Astrocyte (in vitro differentiated cells and primary cell): ENCODE data around the gene EYA2. TPM values are rescaled to one million over a fixed set of nuclear protein-coding genes. Genes with fewer than 3 reads are reported as not detected.

Source experiments
- DNase-seq: peaks from one replicate; pipeline ENCODE4 v3.0.0-alpha.2; 2010; ENCODE audit warnings: low read depth
- FAIRE-seq: peaks from 2 replicates; lab custom pipeline; 2011; peaks lifted over from hg19 to GRCh38; lab: Jason Lieb, UNC
- H2AFZ ChIP-seq: 2 replicates; pipeline ENCODE4 v1.6.0; 2012; ENCODE audit warnings: low read depth, low read length, inconsistent platforms
- H3K27ac ChIP-seq: 2 replicates; pipeline ENCODE4 v1.5.1; 2011; ENCODE audit warnings: low read depth, low read length, inconsistent platforms
- H3K27me3 ChIP-seq: 2 replicates; pipeline ENCODE4 v1.6.0; 2011; ENCODE audit warnings: low read length, inconsistent platforms; ENCODE audit not compliant: insufficient read depth
- H3K36me3 ChIP-seq: 2 replicates; pipeline ENCODE4 v1.5.1; 2011; ENCODE audit warnings: low read length, inconsistent platforms; ENCODE audit not compliant: insufficient read depth
- H3K4me1 ChIP-seq: 2 replicates; pipeline ENCODE4 v1.5.1; 2011; ENCODE audit warnings: low read length, inconsistent platforms; ENCODE audit not compliant: insufficient read depth
- H3K4me2 ChIP-seq: 2 replicates; pipeline ENCODE4 v1.6.0; 2012; ENCODE audit warnings: low read length, inconsistent platforms
- H3K4me3 ChIP-seq: 2 replicates; pipeline ENCODE4 v1.5.1; 2011; ENCODE audit warnings: low read depth, mild to moderate bottlenecking, low read length, inconsistent platforms; ENCODE audit not compliant: insufficient read depth
- H3K79me2 ChIP-seq: 2 replicates; pipeline ENCODE4 v1.6.0; 2012; ENCODE audit warnings: mild to moderate bottlenecking, low read length, inconsistent platforms; ENCODE audit not compliant: insufficient read depth
- H3K9ac ChIP-seq: 2 replicates; pipeline ENCODE4 v1.6.0; 2012; ENCODE audit warnings: mild to moderate bottlenecking, low read length, inconsistent platforms
- H3K9me3 ChIP-seq: 2 replicates; pipeline ENCODE4 v1.5.1; 2012; ENCODE audit warnings: low read depth, mild to moderate bottlenecking, low read length, inconsistent platforms; ENCODE audit not compliant: insufficient read depth
- H4K20me1 ChIP-seq: 2 replicates; pipeline ENCODE4 v1.6.0; 2012; ENCODE audit warnings: low read length, inconsistent platforms; ENCODE audit not compliant: insufficient read depth
- H3K27ac Mint-ChIP-seq: one replicate; pipeline ENCODE4 v1.8.0; 2021; ENCODE audit warnings: mild to moderate bottlenecking, mixed read lengths; ENCODE audit not compliant: unreplicated experiment
- H3K27me3 Mint-ChIP-seq: one replicate; pipeline ENCODE4 v1.8.0; 2021; ENCODE audit warnings: low read depth, mixed read lengths; ENCODE audit not compliant: unreplicated experiment
- H3K36me3 Mint-ChIP-seq: one replicate; pipeline ENCODE4 v1.8.0; 2021; ENCODE audit warnings: low read depth, mixed read lengths; ENCODE audit not compliant: unreplicated experiment
- H3K4me1 Mint-ChIP-seq: one replicate; pipeline ENCODE4 v1.8.0; 2021; ENCODE audit warnings: low read depth, mixed read lengths; ENCODE audit not compliant: unreplicated experiment
- H3K4me3 Mint-ChIP-seq: one replicate; pipeline ENCODE4 v1.8.0; 2021; ENCODE audit warnings: mild to moderate bottlenecking, moderate library complexity, mixed read lengths; ENCODE audit not compliant: unreplicated experiment
- H3K9me3 Mint-ChIP-seq: one replicate; pipeline ENCODE4 v1.8.0; 2021; ENCODE audit warnings: mild to moderate bottlenecking, mixed read lengths; ENCODE audit not compliant: unreplicated experiment
- EZH2 ChIP-seq: IDR thresholded peaks from 2 replicates; pipeline ENCODE4 v1.6.1; 2012; ENCODE audit warnings: mild to moderate bottlenecking, low read length, inconsistent platforms; ENCODE audit not compliant: insufficient read depth
- total RNA-seq: library from RNA; stranded (reverse); gene quantifications from 2 replicates; pipeline ENCODE4 v1.2.1, GENCODE V29; 2021
- TF ChIP-seq, protein P1 (sequence below): IDR thresholded peaks from 2 replicates; pipeline ENCODE4 v1.5.1; 2011; ENCODE audit warnings: low read depth, mild to moderate bottlenecking, inconsistent platforms, low read length, moderate library complexity; ENCODE audit not compliant: insufficient read depth

Gene EYA2
- total RNA-seq, 1 donor from 2014 or later, result 1.5 TPM

DNA sequence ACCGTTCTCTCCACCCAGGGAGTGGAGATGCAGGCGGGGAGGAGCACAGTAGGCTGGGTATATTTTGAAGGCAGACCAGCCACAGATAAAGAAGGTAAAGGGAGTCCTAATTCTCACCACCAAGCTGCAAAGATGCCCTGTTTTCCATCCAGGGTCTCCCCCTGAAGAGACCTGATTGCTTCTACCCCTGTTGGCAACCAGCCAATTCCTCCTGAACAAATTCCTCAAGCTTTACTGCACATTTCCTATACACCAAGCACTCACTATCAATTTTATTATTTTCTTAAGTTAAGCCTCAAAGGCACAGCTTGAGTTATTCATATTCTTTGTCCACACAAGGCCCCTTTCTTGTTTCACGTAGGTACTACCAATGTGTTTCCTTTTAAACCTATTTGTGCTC lies 214.4 kb downstream of the EYA2 start:
- H3K27ac Mint-ChIP-seq, result no peak overlapping the region
- TF ChIP-seq EZH2, result no peak
- TF ChIP-seq, protein P1, sequence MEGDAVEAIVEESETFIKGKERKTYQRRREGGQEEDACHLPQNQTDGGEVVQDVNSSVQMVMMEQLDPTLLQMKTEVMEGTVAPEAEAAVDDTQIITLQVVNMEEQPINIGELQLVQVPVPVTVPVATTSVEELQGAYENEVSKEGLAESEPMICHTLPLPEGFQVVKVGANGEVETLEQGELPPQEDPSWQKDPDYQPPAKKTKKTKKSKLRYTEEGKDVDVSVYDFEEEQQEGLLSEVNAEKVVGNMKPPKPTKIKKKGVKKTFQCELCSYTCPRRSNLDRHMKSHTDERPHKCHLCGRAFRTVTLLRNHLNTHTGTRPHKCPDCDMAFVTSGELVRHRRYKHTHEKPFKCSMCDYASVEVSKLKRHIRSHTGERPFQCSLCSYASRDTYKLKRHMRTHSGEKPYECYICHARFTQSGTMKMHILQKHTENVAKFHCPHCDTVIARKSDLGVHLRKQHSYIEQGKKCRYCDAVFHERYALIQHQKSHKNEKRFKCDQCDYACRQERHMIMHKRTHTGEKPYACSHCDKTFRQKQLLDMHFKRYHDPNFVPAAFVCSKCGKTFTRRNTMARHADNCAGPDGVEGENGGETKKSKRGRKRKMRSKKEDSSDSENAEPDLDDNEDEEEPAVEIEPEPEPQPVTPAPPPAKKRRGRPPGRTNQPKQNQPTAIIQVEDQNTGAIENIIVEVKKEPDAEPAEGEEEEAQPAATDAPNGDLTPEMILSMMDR, result no peak
- no peaks in the 10 kb centered on the region for H3K36me3 ChIP-seq

DNA sequence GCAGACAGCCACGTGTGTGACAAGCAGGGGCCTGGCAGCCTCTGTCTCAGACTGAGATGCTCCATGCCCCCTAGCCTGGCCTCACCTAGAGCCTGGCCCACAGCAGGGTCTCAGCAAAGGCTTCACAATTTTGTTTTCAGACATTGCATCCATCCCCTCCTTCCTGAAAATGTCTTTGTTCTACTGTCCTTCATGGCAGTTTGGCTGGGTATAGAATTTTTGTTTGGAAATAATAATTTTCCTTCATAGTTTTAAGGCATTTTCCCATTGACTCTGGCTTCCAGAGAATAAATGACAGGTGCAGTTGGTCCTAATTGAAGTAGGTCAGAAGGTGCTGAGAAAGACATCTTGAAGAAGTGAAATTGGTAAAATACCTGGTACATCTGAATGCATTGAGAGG lies 216.2 kb downstream of the EYA2 start:
- Mint-ChIP-seq H3K4me3 (no peak overlapping the region), H3K4me1 (peaks cover 10% of the 10 kb centered on the region), H3K27me3 (peaks cover 2% of the 10 kb centered on the region), H3K36me3 (no peaks in the 10 kb centered on the region), H3K27ac (no peak overlapping the region), H3K9me3 (peaks cover 9% of the 10 kb centered on the region)
- TF ChIP-seq EZH2, result no peak
- TF ChIP-seq, protein P1, result no peak
- Histone ChIP-seq H3K4me1 (peaks cover 11% of the 10 kb centered on the region), H3K36me3 (no peaks in the 10 kb centered on the region), H3K27ac (no peak overlapping the region), H3K4me3 (no peak overlapping the region), H3K27me3 (no peaks in the 10 kb centered on the region), H3K9ac (no peak overlapping the region), H3K4me2 (no peak overlapping the region), H3K9me3 (peaks cover 4% of the 10 kb centered on the region), H2AFZ (no peak overlapping the region), H4K20me1 (no peaks in the 10 kb centered on the region), H3K79me2 (no peaks in the 10 kb centered on the region)
- no peak for FAIRE-seq
- no peak for DNase-seq

More for the DNA sequence above, 214.4 kb downstream of the EYA2 start:
- peaks cover 4% of the 10 kb centered on the region for H3K9me3 ChIP-seq
- H3K4me3 ChIP-seq, result no peak overlapping the region
- peaks cover 10% of the 10 kb centered on the region for H3K4me1 ChIP-seq
- no peak overlapping the region for H3K9ac ChIP-seq
- H2AFZ ChIP-seq, result no peak overlapping the region
- FAIRE-seq (no peak), DNase-seq (no peak)
- H3K4me1 Mint-ChIP-seq, result peaks cover 9% of the 10 kb centered on the region
- no peak overlapping the region for H3K27ac ChIP-seq
- no peak overlapping the region for H3K4me3 Mint-ChIP-seq
- H3K36me3 Mint-ChIP-seq, result no peaks in the 10 kb centered on the region
- H3K9me3 Mint-ChIP-seq, result peaks cover 9% of the 10 kb centered on the region
- no peaks in the 10 kb centered on the region for H3K27me3 ChIP-seq
- no peaks in the 10 kb centered on the region for H3K79me2 ChIP-seq
- no peaks in the 10 kb centered on the region for H4K20me1 ChIP-seq
- H3K4me2 ChIP-seq, result no peak overlapping the region
- peaks cover 2% of the 10 kb centered on the region for H3K27me3 Mint-ChIP-seq

DNA sequence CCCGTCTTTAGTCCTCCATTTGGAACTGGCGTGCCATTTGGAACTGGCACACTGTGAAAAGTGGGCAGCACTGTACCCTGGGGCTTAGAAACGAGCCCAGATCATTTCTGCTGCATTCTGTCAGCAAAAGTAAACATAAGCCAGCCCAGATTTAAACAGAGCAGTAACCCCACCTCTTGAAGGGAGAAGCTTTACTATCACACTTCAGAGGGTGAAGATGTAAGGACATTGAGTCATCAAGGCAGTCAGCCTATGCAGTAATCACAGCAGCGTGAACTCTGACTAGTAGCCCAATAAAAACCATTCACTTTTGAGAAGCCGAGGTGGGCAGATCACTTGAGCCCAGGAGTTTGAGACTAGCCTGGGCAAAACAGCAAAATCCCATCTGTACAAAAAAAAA lies 216.9 kb downstream of the EYA2 start:
- Histone ChIP-seq H3K9ac (no peak overlapping the region), H3K4me3 (no peak overlapping the region), H3K27me3 (no peaks in the 10 kb centered on the region), H2AFZ (no peak overlapping the region), H3K27ac (no peak overlapping the region), H3K9me3 (peaks cover 4% of the 10 kb centered on the region), H3K36me3 (no peaks in the 10 kb centered on the region), H3K79me2 (no peaks in the 10 kb centered on the region), H3K4me2 (no peak overlapping the region), H3K4me1 (peaks cover 11% of the 10 kb centered on the region), H4K20me1 (no peaks in the 10 kb centered on the region)
- FAIRE-seq (no peak), DNase-seq (no peak)
- peaks cover 8% of the 10 kb centered on the region for H3K9me3 Mint-ChIP-seq
- H3K36me3 Mint-ChIP-seq, result no peaks in the 10 kb centered on the region
- no peak overlapping the region for H3K27ac Mint-ChIP-seq
- TF ChIP-seq, protein P1, result no peak
- TF ChIP-seq EZH2, result no peak
- no peak overlapping the region for H3K4me3 Mint-ChIP-seq
- H3K27me3 Mint-ChIP-seq, result no peaks in the 10 kb centered on the region
- H3K4me1 Mint-ChIP-seq, result peaks cover 10% of the 10 kb centered on the region
